Epithelial cell of proximal tubule (primary cell): ENCODE data around the gene FXYD6. TPM values are rescaled to one million over a fixed set of nuclear protein-coding genes. Genes with fewer than 3 reads are reported as not detected.

Source experiments
- DNase-seq: peaks from one replicate; pipeline ENCODE4 v3.0.0-alpha.2; 2011; ENCODE audit warnings: low read depth
- H3K4me3 ChIP-seq: 2 replicates; pipeline ENCODE4 v1.5.1; 2011; ENCODE audit warnings: low read depth, mild to moderate bottlenecking, low read length
- CTCF ChIP-seq: conservative IDR thresholded peaks from 2 replicates; pipeline ENCODE4 v1.5.1; 2012; ENCODE audit warnings: low read depth, mild to moderate bottlenecking, low read length
- total RNA-seq: library from RNA; depleted of rRNA; stranded (reverse); fragments of >200 nt; gene quantifications from 2 replicates; pipeline ENCODE4 v1.2.3, GENCODE V29; 2015

The FXYD6 gene
- total RNA-seq, 1 donor from 2014 or later = 71.2 TPM

GRCh38 chr11:117826190-117826570, 50.3 kb downstream of the FXYD6 start:
- peak overlapping the region; percentile 92 for H3K4me3 ChIP-seq
- no peak for DNase-seq
- no peak for TF ChIP-seq CTCF

DNA sequence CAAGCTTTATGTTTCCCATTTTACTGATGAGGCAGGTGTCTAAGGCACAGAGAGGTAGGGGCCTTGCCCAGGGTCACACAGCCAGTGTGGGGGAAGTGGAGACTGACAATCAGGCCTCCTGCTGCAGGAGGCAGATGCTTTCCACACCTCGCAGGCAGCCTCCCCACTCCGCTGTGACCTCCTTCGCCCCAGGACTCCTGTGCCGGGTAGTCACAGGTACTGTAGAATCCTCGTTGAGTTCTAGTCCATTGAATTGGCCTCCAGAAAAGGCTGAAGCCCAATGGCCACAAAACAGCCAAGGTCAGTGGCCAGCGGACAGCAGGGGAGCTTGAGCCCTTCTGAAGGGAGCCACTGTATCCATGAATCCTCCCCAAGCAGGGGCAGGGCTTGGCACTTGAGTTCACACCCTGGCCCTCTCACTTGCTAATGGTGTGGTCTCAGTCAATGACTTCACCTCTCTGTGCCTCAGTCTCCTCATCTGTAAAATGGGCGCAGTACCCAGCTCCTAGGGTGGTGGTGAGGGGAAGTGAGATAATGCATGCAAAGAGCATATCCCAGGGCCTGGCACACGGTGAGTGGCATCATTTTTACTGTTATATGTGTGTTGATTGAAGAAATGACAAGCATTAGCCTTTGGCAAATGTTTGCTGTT, 50.8 kb downstream of the FXYD6 start:
- no peak for DNase-seq
- peak overlapping the region; percentile 92 for H3K4me3 ChIP-seq
- TF ChIP-seq CTCF = no peak

- no peak for DNase-seq
- no peak for TF ChIP-seq CTCF
- H3K4me3 ChIP-seq = peak within 1 kb of the TSS; percentile 92
These were observed 51.6 kb downstream of the FXYD6 start, which contains the start of gene FXYD2 for GRCh38 chr11:117824571-117825537. TSS of gene FXYD2 (minus strand) at chr11:117824744. CDS start at chr11:117824678, 66 bp downstream.

- no peak for TF ChIP-seq CTCF
- DNase-seq = no peak
- H3K4me3 ChIP-seq = peak overlapping the region; percentile 92
These were observed 52.5 kb downstream of the FXYD6 start for GRCh38 chr11:117823946-117824420.

DNA sequence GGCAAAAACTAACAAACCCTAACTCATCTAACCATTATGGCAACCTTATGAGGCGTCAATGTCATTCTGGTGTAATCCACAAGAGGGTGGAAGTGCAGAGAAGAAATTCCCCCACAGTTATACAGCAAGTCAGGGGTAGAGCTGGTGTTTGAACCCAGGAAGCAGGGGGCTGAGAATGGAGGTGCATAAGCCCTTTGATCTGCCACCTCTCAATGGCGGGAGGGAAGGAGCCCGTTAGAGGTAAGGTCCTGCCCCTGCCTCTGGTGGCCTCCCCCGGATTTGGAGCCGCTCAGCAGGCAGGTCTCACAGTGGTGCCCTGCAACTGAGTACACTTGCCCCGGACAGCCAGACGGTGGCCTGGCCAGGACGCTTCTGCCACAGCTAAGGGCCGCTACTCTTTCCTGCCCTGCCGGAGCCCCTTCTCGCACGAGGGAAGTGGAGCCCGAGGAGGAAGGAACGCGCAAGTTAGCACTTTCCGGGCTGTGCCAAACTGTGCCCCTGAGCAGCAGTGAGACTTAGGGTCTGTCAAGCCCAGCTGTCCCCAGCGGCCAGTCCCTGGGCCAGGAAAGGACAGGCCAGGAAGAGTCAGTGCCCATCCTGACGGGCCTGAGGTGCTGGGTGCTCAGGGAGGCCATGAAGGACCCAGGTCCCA, 53.0 kb downstream of the FXYD6 start:
- peak overlapping the region; percentile 92 for H3K4me3 ChIP-seq
- DNase-seq = no peak
- peak; percentile 47 for TF ChIP-seq CTCF

DNA sequence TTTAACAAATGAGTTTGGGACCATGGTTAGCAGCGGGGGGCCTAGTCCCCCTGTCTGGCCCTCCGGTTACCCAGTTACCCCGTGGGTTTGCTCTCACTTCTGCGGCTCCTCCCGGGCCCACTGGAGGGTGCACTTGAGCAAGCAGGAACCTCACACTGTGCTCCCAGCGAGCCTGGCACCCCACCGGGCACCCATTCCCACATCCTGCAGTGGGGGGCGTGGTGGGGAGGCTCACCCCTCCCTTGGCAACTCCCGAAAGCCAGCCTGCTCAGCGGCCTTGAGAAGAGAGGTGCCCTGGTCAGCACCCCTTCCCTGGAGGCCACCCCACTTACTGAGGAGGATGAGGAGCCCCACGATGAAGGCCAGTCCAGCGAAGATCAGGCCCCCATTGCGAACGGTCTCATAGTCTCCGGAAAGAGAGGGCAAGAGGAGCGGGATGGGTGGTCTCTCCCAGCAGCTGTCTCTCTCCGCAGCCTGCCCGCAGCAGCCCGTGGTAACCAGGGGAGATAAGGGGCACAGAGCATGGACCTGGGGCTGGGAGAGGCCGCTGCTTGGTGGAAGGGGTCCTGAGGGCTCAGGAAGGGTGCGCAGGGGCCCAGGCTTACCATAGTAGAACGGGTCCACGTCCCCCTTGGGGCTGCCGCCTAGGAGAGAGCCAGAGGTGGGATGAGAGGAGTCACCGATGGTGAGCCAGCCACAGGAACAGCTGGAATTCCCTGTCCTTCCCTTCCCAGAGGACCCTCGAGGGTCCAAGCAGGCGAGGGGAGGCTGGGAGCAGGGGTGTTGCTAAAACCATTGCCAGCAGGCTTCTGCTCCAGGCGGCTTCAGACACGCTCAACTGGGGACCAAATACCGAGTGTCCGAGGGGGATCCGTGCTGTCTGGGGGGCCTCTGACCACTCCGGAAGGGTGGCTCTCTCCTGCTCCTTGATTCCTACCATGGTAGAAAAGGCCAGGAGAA, 54.1 kb downstream of the FXYD6 start:
- DNase-seq = no peak

More for the DNA sequence above, 54.1 kb downstream of the FXYD6 start:
- H3K4me3 ChIP-seq = peak overlapping the region; percentile 92
- peak; percentile 75 for TF ChIP-seq CTCF
